Neural progenitor cell (in vitro differentiated cells): ENCODE data around the gene MRPL36. TPM values are rescaled to one million over a fixed set of nuclear protein-coding genes. Genes with fewer than 3 reads are reported as not detected.

Experiments used
- DNase-seq: peaks from one replicate; pipeline ENCODE4 v3.0.0-alpha.2; 2016; ENCODE audit warnings: low spot score
- H2AFZ ChIP-seq: fragments of 200-600 bp; sonication (generic); replicated peaks from 2 replicates; pipeline ENCODE4 v1.6.1; 2016; ENCODE audit warnings: antibody characterized with exemption
- H3F3A ChIP-seq: fragments of 200-600 bp; sonication (generic); 2 replicates; pipeline ENCODE4 v1.6.1; 2016; ENCODE audit warnings: antibody characterized with exemption, low read depth
- H3K27ac ChIP-seq: fragments of 200-600 bp; sonication (generic); 2 replicates; pipeline ENCODE4 v1.5.1; 2016; ENCODE audit warnings: mild to moderate bottlenecking
- H3K27me3 ChIP-seq: fragments of 200-600 bp; sonication (generic); 2 replicates; pipeline ENCODE4 v1.6.1; 2016; ENCODE audit warnings: mild to moderate bottlenecking, moderate library complexity
- H3K36me3 ChIP-seq: fragments of 200-600 bp; sonication (generic); 2 replicates; pipeline ENCODE4 v1.5.1; 2016
- H3K4me1 ChIP-seq: fragments of 200-600 bp; sonication (generic); 2 replicates; pipeline ENCODE4 v1.6.1; 2016; ENCODE audit warnings: mixed run types
- H3K4me2 ChIP-seq: fragments of 200-600 bp; sonication (generic); 2 replicates; pipeline ENCODE4 v1.6.1; 2016
- H3K4me3 ChIP-seq: fragments of 200-600 bp; sonication (generic); 2 replicates; pipeline ENCODE4 v1.5.1; 2016
- H3K79me2 ChIP-seq: fragments of 200-600 bp; sonication (generic); 2 replicates; pipeline ENCODE4 v1.6.1; 2016; ENCODE audit warnings: low read depth
- H3K9ac ChIP-seq: fragments of 200-600 bp; sonication (generic); 2 replicates; pipeline ENCODE4 v1.6.1; 2016
- H3K9me3 ChIP-seq: fragments of 200-600 bp; sonication (generic); 2 replicates; pipeline ENCODE4 v1.5.1; 2016; ENCODE audit warnings: low read depth
- H4K20me1 ChIP-seq: fragments of 200-600 bp; sonication (generic); 2 replicates; pipeline ENCODE4 v1.6.1; 2016; ENCODE audit warnings: low read depth
- H3K27ac Mint-ChIP-seq: 3 replicates; pipeline ENCODE4 v1.8.0; 2021; ENCODE audit warnings: mixed read lengths
- H3K27me3 Mint-ChIP-seq: 2 replicates; pipeline ENCODE4 v1.8.0; 2022; ENCODE audit warnings: low read depth, mild to moderate bottlenecking, inconsistent platforms, moderate library complexity, mixed read lengths; ENCODE audit not compliant: insufficient read depth
- H3K36me3 Mint-ChIP-seq: 3 replicates; pipeline ENCODE4 v1.8.0; 2021; ENCODE audit warnings: mixed read lengths
- H3K4me1 Mint-ChIP-seq: 3 replicates; pipeline ENCODE4 v1.8.0; 2021; ENCODE audit warnings: mixed read lengths
- H3K4me3 Mint-ChIP-seq: 3 replicates; pipeline ENCODE4 v1.8.0; 2021; ENCODE audit warnings: mild to moderate bottlenecking, moderate library complexity, mixed read lengths
- H3K9me3 Mint-ChIP-seq: 3 replicates; pipeline ENCODE4 v1.8.0; 2020; ENCODE audit warnings: mixed read lengths
- EZH2 ChIP-seq: fragments of 200-600 bp; sonication (generic); IDR thresholded peaks from 2 replicates; pipeline ENCODE4 v1.6.1; 2017; ENCODE audit warnings: antibody characterized with exemption, mild to moderate bottlenecking, moderate library complexity
- EZH2phosphoT487 ChIP-seq: fragments of 200-600 bp; sonication (generic); IDR thresholded peaks from 2 replicates; pipeline ENCODE4 v1.6.1; 2017; ENCODE audit warnings: antibody characterized with exemption
- total RNA-seq: library from RNA; depleted of rRNA; stranded (reverse); fragments of >200 nt; gene quantifications from 2 replicates; pipeline ENCODE4 v1.2.3, GENCODE V29; 2015; ENCODE audit warnings: low replicate concordance
- TF ChIP-seq, protein P1 (sequence below): fragments of 200-600 bp; sonication (generic); IDR thresholded peaks from 2 replicates; pipeline ENCODE4 v1.5.1; 2017; ENCODE audit warnings: antibody characterized with exemption, mild to moderate bottlenecking

Gene MRPL36
- total RNA-seq, 1 donor from 2014 or later = 22.2 TPM

DNA sequence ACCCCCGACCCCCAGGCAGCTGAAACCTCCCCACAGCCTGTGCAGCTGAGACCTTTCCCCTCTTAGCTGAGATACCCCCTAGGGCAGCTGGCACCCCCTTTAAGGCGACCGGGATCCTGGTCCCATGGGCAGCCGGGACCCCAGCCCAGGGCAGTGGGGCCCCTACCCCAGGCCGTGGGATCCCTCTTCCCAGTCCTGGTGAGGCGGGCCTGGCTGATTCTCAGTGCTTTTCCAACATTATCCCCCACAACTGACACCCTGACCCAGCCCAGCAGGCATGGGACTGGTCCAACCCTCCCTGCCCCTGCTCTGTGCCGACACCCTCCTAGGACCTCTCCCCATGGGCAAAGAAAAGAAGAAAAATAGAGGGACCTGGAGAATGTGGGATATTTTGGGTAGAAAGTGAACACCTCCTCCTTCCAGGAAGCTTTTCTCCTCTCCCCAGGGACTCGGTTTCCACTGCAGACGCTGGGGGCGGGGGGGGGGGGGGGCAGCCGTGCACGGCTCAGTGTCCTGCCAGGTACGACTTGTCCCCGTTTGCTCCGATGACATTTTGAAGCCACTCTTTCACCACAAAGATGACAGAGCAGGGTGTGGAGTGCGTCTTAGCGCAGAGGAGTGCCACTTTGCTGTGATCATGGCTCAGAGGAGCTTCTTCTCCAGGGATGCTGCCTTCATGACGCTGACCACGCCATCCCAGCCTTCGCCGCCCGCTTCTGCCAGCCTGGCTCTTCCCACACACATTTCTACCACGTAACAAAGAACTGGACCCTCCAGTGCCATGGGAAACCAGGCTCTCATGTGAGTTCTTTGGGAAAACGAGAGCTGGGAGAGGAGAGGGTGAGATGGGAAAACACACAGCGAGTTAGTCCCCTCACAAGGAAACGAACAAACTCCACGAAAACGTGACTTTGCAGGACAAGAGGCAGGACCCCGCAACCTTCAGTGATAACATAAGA, 47.5 kb downstream of the MRPL36 start:
- peaks cover 2% of the 10 kb centered on the region for H3K9me3 Mint-ChIP-seq

DNA sequence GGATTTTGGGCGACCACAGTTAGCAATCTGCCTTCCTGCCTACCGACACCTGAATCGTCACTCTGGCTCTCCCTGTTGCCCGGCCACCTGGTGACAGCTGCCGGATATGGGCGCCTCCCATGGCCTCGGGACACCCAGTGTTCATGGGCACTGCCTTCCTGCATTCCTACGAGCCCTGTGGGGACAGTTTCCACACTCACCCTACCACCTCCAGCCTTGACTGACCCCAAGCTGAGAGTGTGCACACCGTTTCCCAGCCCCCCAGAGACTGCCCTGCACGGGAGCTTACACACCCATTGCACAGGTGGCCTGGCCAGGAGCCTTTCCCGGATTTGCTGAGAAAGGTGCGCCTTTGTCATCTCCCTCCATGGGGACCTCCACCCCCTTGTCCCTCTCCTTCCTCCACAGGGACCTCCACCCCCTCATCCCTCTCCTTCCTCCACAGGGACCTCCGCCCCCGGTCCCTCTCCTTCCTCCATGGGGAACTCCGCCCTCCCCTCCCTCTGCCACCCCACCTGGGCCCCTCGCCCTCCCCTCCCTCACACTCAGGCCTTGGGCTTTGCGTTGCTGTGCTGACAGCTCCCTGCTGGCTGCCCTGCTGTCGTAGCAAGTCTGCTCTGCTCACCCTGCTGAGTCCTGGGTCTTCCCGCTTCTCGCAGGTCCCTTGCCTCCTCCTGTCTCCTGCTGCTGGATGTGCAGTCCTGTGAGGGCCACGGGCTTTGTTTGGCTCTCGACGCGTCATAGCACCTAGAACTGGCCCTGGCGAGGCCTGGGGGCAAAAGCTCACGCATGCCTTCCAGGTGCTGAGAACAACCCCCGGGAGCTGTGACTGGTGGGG, 48.4 kb downstream of the MRPL36 start:
- TF ChIP-seq EZH2phosphoT487 (no peak), EZH2 (no peak)
- TF ChIP-seq, protein P1, sequence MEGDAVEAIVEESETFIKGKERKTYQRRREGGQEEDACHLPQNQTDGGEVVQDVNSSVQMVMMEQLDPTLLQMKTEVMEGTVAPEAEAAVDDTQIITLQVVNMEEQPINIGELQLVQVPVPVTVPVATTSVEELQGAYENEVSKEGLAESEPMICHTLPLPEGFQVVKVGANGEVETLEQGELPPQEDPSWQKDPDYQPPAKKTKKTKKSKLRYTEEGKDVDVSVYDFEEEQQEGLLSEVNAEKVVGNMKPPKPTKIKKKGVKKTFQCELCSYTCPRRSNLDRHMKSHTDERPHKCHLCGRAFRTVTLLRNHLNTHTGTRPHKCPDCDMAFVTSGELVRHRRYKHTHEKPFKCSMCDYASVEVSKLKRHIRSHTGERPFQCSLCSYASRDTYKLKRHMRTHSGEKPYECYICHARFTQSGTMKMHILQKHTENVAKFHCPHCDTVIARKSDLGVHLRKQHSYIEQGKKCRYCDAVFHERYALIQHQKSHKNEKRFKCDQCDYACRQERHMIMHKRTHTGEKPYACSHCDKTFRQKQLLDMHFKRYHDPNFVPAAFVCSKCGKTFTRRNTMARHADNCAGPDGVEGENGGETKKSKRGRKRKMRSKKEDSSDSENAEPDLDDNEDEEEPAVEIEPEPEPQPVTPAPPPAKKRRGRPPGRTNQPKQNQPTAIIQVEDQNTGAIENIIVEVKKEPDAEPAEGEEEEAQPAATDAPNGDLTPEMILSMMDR = no peak
- Histone ChIP-seq H4K20me1 (no peaks in the 10 kb centered on the region), H3K4me1 (peaks cover 5% of the 10 kb centered on the region), H3F3A (peaks cover 2% of the 10 kb centered on the region), H3K9me3 (no peaks in the 10 kb centered on the region), H3K9ac (no peak overlapping the region), H3K27me3 (no peaks in the 10 kb centered on the region), H3K36me3 (no peaks in the 10 kb centered on the region), H2AFZ (no peak overlapping the region), H3K79me2 (no peaks in the 10 kb centered on the region), H3K27ac (no peak overlapping the region), H3K4me2 (no peak overlapping the region), H3K4me3 (no peak overlapping the region)
- no peaks in the 10 kb centered on the region for H3K9me3 Mint-ChIP-seq
- H3K27ac Mint-ChIP-seq = no peak overlapping the region
- peaks cover 11% of the 10 kb centered on the region for H3K27me3 Mint-ChIP-seq
- no peaks in the 10 kb centered on the region for H3K36me3 Mint-ChIP-seq
- H3K4me1 Mint-ChIP-seq = peaks cover 11% of the 10 kb centered on the region
- no peak for DNase-seq
- H3K4me3 Mint-ChIP-seq = no peak overlapping the region

More for the DNA sequence above, 47.5 kb downstream of the MRPL36 start:
- no peaks in the 10 kb centered on the region for H3K9me3 ChIP-seq
- H3K36me3 ChIP-seq = no peaks in the 10 kb centered on the region
- no peaks in the 10 kb centered on the region for H3K79me2 ChIP-seq
- peaks cover 11% of the 10 kb centered on the region for H3K4me1 ChIP-seq
- peaks cover 2% of the 10 kb centered on the region for H3F3A ChIP-seq
- no peak overlapping the region for H3K27ac Mint-ChIP-seq
- H3K4me3 Mint-ChIP-seq = no peak overlapping the region
- H3K4me3 ChIP-seq = no peak overlapping the region
- TF ChIP-seq EZH2 = no peak
- TF ChIP-seq, protein P1 = no peak
- peaks cover 11% of the 10 kb centered on the region for H3K27me3 Mint-ChIP-seq
- H3K36me3 Mint-ChIP-seq = no peaks in the 10 kb centered on the region
- no peak overlapping the region for H3K9ac ChIP-seq
- DNase-seq = no peak
- peaks cover 14% of the 10 kb centered on the region for H3K4me1 Mint-ChIP-seq
- H3K27ac ChIP-seq = no peak overlapping the region
- no peaks in the 10 kb centered on the region for H3K27me3 ChIP-seq
- H2AFZ ChIP-seq = no peak overlapping the region
- no peaks in the 10 kb centered on the region for H4K20me1 ChIP-seq
- no peak overlapping the region for H3K4me2 ChIP-seq

DNA sequence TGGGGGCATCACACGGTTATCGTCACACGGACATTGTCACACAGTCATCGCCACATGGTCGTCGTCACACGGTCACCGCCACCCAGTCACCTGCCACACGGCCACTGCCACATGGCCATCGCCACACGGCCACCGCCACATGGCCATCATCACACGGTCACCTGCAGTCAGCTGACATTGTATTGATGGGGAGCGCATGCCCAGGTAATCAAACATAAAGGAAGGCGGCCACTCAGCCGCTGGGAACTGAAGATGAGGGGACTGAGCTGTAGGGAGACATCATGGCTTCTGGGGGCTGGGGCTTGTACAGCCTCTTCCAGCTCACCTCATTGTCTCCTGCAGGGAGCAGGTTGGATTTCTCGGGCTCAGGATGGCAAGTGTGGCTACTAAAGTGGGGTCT, 49.2 kb downstream of the MRPL36 start:
- DNase-seq = no peak
- H3K36me3 Mint-ChIP-seq = no peaks in the 10 kb centered on the region

More for the DNA sequence above, 49.2 kb downstream of the MRPL36 start:
- H3F3A ChIP-seq = no peaks in the 10 kb centered on the region
- no peaks in the 10 kb centered on the region for H4K20me1 ChIP-seq
- peaks cover 4% of the 10 kb centered on the region for H3K4me1 Mint-ChIP-seq
- H3K9ac ChIP-seq = no peak overlapping the region
- H3K4me2 ChIP-seq = no peak overlapping the region
- TF ChIP-seq EZH2phosphoT487 (no peak), EZH2 (no peak)
- TF ChIP-seq, protein P1 = no peak
- H3K27ac Mint-ChIP-seq = no peak overlapping the region
- H3K27me3 ChIP-seq = no peaks in the 10 kb centered on the region
- H3K79me2 ChIP-seq = no peaks in the 10 kb centered on the region
- no peaks in the 10 kb centered on the region for H3K9me3 ChIP-seq
- H3K27ac ChIP-seq = no peak overlapping the region
- no peak overlapping the region for H3K4me3 Mint-ChIP-seq
- H3K4me3 ChIP-seq = no peak overlapping the region
- H3K27me3 Mint-ChIP-seq = peaks cover 11% of the 10 kb centered on the region
- H3K36me3 ChIP-seq = no peaks in the 10 kb centered on the region
- H3K4me1 ChIP-seq = peaks cover 2% of the 10 kb centered on the region
- no peaks in the 10 kb centered on the region for H3K9me3 Mint-ChIP-seq
- no peak overlapping the region for H2AFZ ChIP-seq
